Adrenal gland (tissue), 12 donors: ENCODE results near the gene HEPH. TPM values are rescaled to one million over a fixed set of nuclear protein-coding genes. Genes with fewer than 3 reads are reported as not detected.

Experiments
- DNase-seq, 7 donors: peaks; one replicate each; pipeline ENCODE4 v3.0.0-alpha.2; 2019 to 2020
- H3K27ac ChIP-seq, 5 donors: fragments of 200-600 bp; sonication (generic) in 4 of 5; 1 replicate in 3 of 5; 2 replicates in 2 of 5; pipeline versions ENCODE4 v1.5.1 to v1.8.0; 2016 to 2020; ENCODE audit warnings: mild to moderate bottlenecking in 1 of 5
- H3K27me3 ChIP-seq: fragments of 200-600 bp; 2 replicates; pipeline ENCODE4 v1.8.0; 2021
- H3K36me3 ChIP-seq, 2 donors: fragments of 200-600 bp; replicated peaks in 1 of 2; 1 replicate in 1 of 2; 2 replicates in 1 of 2; pipeline versions ENCODE4 v1.5.1 to v1.8.0; 2018 to 2022
- H3K4me1 ChIP-seq, 2 donors: fragments of 200-600 bp; replicated peaks in 1 of 2; 1 replicate in 1 of 2; 2 replicates in 1 of 2; pipeline versions ENCODE4 v1.5.1 to v1.8.0; 2018 to 2021
- H3K4me3 ChIP-seq, 4 donors: fragments of 200-600 bp; sonication (generic) in 3 of 4; one replicate each; pipeline ENCODE4 v1.5.1; 2016 to 2018
- H3K9me3 ChIP-seq, 3 donors: fragments of 200-600 bp; sonication (generic) in 1 of 3; replicated peaks in 1 of 3; 1 replicate in 2 of 3; 2 replicates in 1 of 3; pipeline versions ENCODE4 v1.5.1 to v1.8.0; 2016 to 2021
- POLR2A ChIP-seq, 2 donors: fragments of 450-650 bp; IDR thresholded peaks; one replicate each; pipeline ENCODE4 v1.6.1; 2017; ENCODE audit warnings: antibody characterized with exemption in 2 of 2, mild to moderate bottlenecking in 2 of 2, moderate library complexity in 1 of 2
- WGBS, 4 donors: extraction: QIAGEN DNeasy Blood & Tissue Kit in 2 of 4; methylation state at CpG; one replicate each; pipeline versions ENCODE4 v1.1.5 to v1.1.7; 2013 to 2017; 5-methylcytosine and 5-hydroxymethylcytosine counted together
- intact Hi-C, 2 donors: fragments of 100-400 bp; cut with DNase I; formaldehyde crosslinking; loops; one replicate each; pipeline versions ENCODE4 v1.14.1 to v1.15.0; 2022 to 2023
- polyA plus RNA-seq, 3 donors: library from polyadenylated mRNA; stranded (reverse); fragments of 200-250 nt in 2 of 3; fragments of 350-450 nt in 1 of 3; fragmentation: Illumina TruSeq in 1 of 3; extraction: RNeasy Lipid Tissue Mini Kit (QIAGEN cat#74804) in 1 of 3; gene quantifications; one replicate each; pipeline ENCODE4 v1.2.3, GENCODE V29; 2013 to 2014
- total RNA-seq, 9 donors: library from RNA; depleted of rRNA in 4 of 9; stranded (reverse); fragments of >200 nt in 4 of 9; fragments of 120-200 nt in 1 of 9; fragmentation: NEBNext Ultra II Directional in 1 of 9; extraction: Animal tissue kit (Norgen Biotek cat#: 25700) in 1 of 9; gene quantifications; one replicate each; pipeline versions ENCODE4 v1.1.0 to v1.2.4, GENCODE V29; 2013 to 2023
- TF ChIP-seq, protein P1 (sequence below), 6 experiments: fragments of 450-650 bp in 4 of 6; fragments of 200-600 bp in 2 of 6; sonication (generic) in 1 of 6; IDR thresholded peaks; 1 replicate in 5 of 6; 2 replicates in 1 of 6; pipeline versions ENCODE4 v1.5.1 to v1.8.0; 2016 to 2021; ENCODE audit warnings: antibody characterized with exemption in 6 of 6, mild to moderate bottlenecking in 2 of 6, moderate library complexity in 1 of 6
- donor health status: healthy with polysubstance abuse.
- donor health status: Bipolar disorder and iron deficiency.
- donor health status: DM: yes; HTN: yes; CAD: no.
- donor health status: DM: no; HTN: no; CAD: no.
- donor health status: DM: no; HTN: no; CAD: no.
- donor health status: DM: yes; HTN: yes; CAD: no.

The HEPH gene
- total and polyA plus RNA-seq, 12 donors = 12.3 to 111 (median 45.3) TPM

DNA sequence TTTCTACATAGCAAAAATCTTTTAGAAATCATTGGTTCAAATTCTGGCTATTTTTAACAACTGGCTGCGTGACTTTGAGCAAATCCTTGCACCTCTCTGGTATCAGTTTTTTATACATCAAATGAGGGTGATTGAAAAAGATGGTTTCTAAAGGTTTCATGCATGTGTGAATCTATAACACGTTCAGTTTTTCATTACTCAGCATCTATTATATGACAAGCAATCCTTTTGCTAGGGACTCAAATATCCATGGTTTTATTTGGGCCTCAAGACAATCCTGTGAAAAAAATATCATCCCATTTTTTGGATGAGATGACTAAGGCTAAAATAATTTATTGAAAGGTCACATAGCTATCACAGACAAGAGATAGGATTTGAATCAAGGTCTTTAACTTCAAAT is 884 bp downstream of the HEPH start:
- Histone ChIP-seq H3K9me3 (no peaks in the 10 kb centered on the region), H3K4me1 (no peaks in the 10 kb centered on the region), H3K4me3 (peak overlapping the region in 1 of 4 donors; percentile 62), H3K27ac (peak overlapping the region in 1 of 5 donors; percentile 76), H3K36me3 (no peaks in the 10 kb centered on the region), H3K27me3 (no peaks in the 10 kb centered on the region)
- 18 to 38% (median 25%) methylated on average over 2 of the region's 2 CpGs for WGBS, 4 donors
- TF ChIP-seq POLR2A (IDR thresholded peaks at IDR 0.05) = no peak
- TF ChIP-seq, protein P1, sequence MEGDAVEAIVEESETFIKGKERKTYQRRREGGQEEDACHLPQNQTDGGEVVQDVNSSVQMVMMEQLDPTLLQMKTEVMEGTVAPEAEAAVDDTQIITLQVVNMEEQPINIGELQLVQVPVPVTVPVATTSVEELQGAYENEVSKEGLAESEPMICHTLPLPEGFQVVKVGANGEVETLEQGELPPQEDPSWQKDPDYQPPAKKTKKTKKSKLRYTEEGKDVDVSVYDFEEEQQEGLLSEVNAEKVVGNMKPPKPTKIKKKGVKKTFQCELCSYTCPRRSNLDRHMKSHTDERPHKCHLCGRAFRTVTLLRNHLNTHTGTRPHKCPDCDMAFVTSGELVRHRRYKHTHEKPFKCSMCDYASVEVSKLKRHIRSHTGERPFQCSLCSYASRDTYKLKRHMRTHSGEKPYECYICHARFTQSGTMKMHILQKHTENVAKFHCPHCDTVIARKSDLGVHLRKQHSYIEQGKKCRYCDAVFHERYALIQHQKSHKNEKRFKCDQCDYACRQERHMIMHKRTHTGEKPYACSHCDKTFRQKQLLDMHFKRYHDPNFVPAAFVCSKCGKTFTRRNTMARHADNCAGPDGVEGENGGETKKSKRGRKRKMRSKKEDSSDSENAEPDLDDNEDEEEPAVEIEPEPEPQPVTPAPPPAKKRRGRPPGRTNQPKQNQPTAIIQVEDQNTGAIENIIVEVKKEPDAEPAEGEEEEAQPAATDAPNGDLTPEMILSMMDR (IDR thresholded peaks at IDR 0.05) = no peak
- DNase-seq = no peak
- intact Hi-C loops = no loop called here

DNA sequence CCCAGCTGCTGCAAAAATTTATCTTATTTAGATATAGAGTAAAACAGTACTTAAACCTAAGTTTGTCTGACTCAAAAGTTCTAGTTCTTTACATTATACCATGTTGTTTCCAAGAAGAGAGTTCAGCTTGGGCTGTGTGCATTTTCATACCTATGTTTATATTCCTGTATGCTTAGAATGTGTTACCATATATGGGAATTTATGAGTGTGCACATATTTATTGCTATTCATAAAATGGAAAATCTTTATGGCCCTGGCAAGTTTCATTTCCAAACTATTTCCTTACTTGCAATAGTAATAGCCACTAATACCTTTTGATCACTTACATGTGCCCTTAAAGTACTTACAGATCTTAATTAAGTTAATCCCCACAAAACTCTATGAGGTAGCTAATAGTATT is 2.6 kb downstream of the HEPH start:
- no peak overlapping the region for H3K4me3 ChIP-seq
- H3K4me1 ChIP-seq = no peaks in the 10 kb centered on the region
- H3K27me3 ChIP-seq = no peaks in the 10 kb centered on the region
- no peak for DNase-seq
- no peaks in the 10 kb centered on the region for H3K36me3 ChIP-seq
- TF ChIP-seq POLR2A (IDR thresholded peaks at IDR 0.05) = no peak
- TF ChIP-seq, protein P1 (IDR thresholded peaks at IDR 0.05) = no peak
- intact Hi-C loops = no loop called here
- H3K9me3 ChIP-seq = no peaks in the 10 kb centered on the region
- no peak overlapping the region for H3K27ac ChIP-seq

DNA sequence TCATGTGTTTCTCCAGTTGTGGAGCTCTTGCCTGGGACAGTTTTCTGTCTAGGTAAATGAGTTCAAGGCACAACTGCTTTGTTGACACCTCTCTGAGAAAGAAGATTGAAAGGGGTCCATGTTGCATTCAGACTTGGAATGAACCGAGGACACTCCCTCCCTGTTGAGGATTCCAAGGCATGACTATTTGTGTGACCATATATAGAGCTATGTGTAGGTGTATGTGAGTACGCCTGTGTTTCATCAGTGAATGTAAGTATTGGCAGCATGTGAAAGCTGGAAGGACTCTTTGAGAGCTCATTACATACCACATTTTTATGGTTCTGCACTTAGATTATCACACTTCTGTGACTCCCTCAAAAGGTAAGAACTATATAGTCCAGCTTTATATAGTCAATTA is 3.4 kb downstream of the HEPH start:
- DNase-seq = no peak
- no peaks in the 10 kb centered on the region for H3K4me1 ChIP-seq
- H3K9me3 ChIP-seq = no peaks in the 10 kb centered on the region
- TF ChIP-seq, protein P1 (IDR thresholded peaks at IDR 0.05) = no peak
- no peak for TF ChIP-seq POLR2A (IDR thresholded peaks at IDR 0.05)
- intact Hi-C loops = no loop called here
- H3K36me3 ChIP-seq = no peaks in the 10 kb centered on the region
- 60 to 95% (median 85%) methylated on average over 2 of the region's 2 CpGs for WGBS, 4 donors
- H3K27me3 ChIP-seq = no peaks in the 10 kb centered on the region
- no peak overlapping the region for H3K4me3 ChIP-seq
- no peak overlapping the region for H3K27ac ChIP-seq

DNA sequence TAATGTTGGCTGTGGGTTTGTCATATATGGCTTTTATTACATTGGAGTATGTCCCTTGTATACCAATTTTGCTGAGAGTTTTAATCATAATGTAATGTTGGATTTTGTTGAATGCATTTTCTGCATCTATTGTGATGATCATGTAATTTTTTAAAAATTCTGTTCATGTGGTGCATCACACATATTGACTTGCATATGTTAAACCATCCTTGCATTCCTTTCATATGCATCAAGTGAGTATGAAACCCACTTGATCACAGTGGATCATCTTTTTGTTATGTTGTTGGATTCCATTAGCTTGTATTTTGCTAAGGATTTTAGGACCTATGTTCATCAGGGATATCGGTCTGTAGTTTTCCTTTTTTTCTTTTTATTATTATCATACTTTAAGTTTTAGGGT is 12.1 kb downstream of the HEPH start:
- WGBS, 4 donors = 91 to 97% (median 93%) methylated on average over 1 of the region's 1 CpG
- Histone ChIP-seq H3K4me1 (no peaks in the 10 kb centered on the region), H3K36me3 (no peaks in the 10 kb centered on the region), H3K9me3 (peaks cover 0 to 16% (median 0%) of the 10 kb centered on the region in 3 donors), H3K27me3 (no peaks in the 10 kb centered on the region), H3K27ac (no peak overlapping the region), H3K4me3 (no peak overlapping the region)
- no peak for DNase-seq
- TF ChIP-seq, protein P1 (IDR thresholded peaks at IDR 0.05) = no peak
- TF ChIP-seq POLR2A (IDR thresholded peaks at IDR 0.05) = no peak
- intact Hi-C loops = no loop called here
